ENCODE measurements around the gene ARMS2. TPM values are rescaled to one million over a fixed set of nuclear protein-coding genes. Genes with fewer than 3 reads are reported as not detected.
A peak's percentile ranks its signal among the peaks of the same experiment; 100 is the strongest.

ARMS2 gene
- total RNA-seq, 2 experiments from 2014 or later: not detected

GRCh38 chr10:122468307-122468925, 14.0 kb downstream of the ARMS2 start:
- Histone ChIP-seq H3K27ac (ENCODE audit: low read depth in 1 of 2, low read length in 2 of 2) (no peak overlapping the region), H3K36me3 (ENCODE audit: insufficient read depth, low read length) (no peaks in the 10 kb centered on the region), H3K4me3 (ENCODE audit: low read length) (no peak overlapping the region), H3K4me1 (ENCODE audit: insufficient read depth, low read length) (no peaks in the 10 kb centered on the region), H3K27me3 (ENCODE audit: control insufficient read depth in 1 of 2, insufficient read depth in 2 of 2, low read length in 2 of 2) (peaks cover 12 to 16% of the 10 kb centered on the region in 2 experiments), H3K9me3 (ENCODE audit: control insufficient read depth in 1 of 2, insufficient read depth in 1 of 2, low read length in 2 of 2) (no peaks in the 10 kb centered on the region)
- no peak for ATAC-seq (ENCODE audit: poor library complexity)
- H3K4me3 Mint-ChIP-seq: no peak overlapping the region
- H3K36me3 Mint-ChIP-seq (ENCODE audit: low read depth): no peaks in the 10 kb centered on the region
- no peak overlapping the region for H3K27ac Mint-ChIP-seq
- CTCF ChIA-PET: no interaction called here
- POLR2A ChIA-PET: no interaction called here
- H3K4me1 Mint-ChIP-seq (ENCODE audit: low read depth): no peaks in the 10 kb centered on the region
- intact Hi-C loops (cut with DNase I, micrococcal nuclease): no loop called here
- TF ChIP-seq CTCF (IDR thresholded peaks at IDR 0.05): no peak
- H3K9me3 Mint-ChIP-seq: no peaks in the 10 kb centered on the region
- no peak for DNase-seq
- H3K27me3 Mint-ChIP-seq: peaks cover 73% of the 10 kb centered on the region

GRCh38 chr10:122468926-122469781, 14.7 kb downstream of the ARMS2 start:
- peaks cover 4% of the 10 kb centered on the region for H3K4me1 Mint-ChIP-seq (ENCODE audit: low read depth)
- POLR2A ChIA-PET: no interaction called here

GRCh38 chr10:122469848-122470247, 15.4 kb downstream of the ARMS2 start:
- Histone ChIP-seq H3K27me3 (ENCODE audit: control insufficient read depth in 1 of 2, insufficient read depth in 2 of 2, low read length in 2 of 2) (peaks cover 3 to 6% of the 10 kb centered on the region in 2 experiments), H3K27ac (ENCODE audit: low read depth in 1 of 2, low read length in 2 of 2) (no peak overlapping the region), H3K9me3 (ENCODE audit: control insufficient read depth in 1 of 2, insufficient read depth in 1 of 2, low read length in 2 of 2) (no peaks in the 10 kb centered on the region), H3K36me3 (ENCODE audit: insufficient read depth, low read length) (no peaks in the 10 kb centered on the region), H3K4me1 (ENCODE audit: insufficient read depth, low read length) (peaks cover 3% of the 10 kb centered on the region), H3K4me3 (ENCODE audit: low read length) (no peak overlapping the region)
- H3K4me3 Mint-ChIP-seq: no peak overlapping the region
- TF ChIP-seq CTCF (IDR thresholded peaks at IDR 0.05): no peak
- ATAC-seq (ENCODE audit: poor library complexity): no peak
- H3K27me3 Mint-ChIP-seq: peaks cover 71% of the 10 kb centered on the region
- no peak overlapping the region for H3K27ac Mint-ChIP-seq
- POLR2A ChIA-PET: no interaction called here
- H3K9me3 Mint-ChIP-seq: no peaks in the 10 kb centered on the region
- intact Hi-C loops (cut with DNase I, micrococcal nuclease): no loop called here
- peaks cover 10% of the 10 kb centered on the region for H3K4me1 Mint-ChIP-seq (ENCODE audit: low read depth)
- CTCF ChIA-PET: no interaction called here
- no peaks in the 10 kb centered on the region for H3K36me3 Mint-ChIP-seq (ENCODE audit: low read depth)
- DNase-seq: no peak

More at GRCh38 chr10:122468926-122469781, 14.7 kb downstream of the ARMS2 start:
- no peak for ATAC-seq (ENCODE audit: poor library complexity)
- no peak overlapping the region for H3K27ac ChIP-seq (ENCODE audit: low read depth in 1 of 2, low read length in 2 of 2)
- Mint-ChIP-seq H3K36me3 (ENCODE audit: low read depth) (no peaks in the 10 kb centered on the region), H3K4me3 (no peak overlapping the region), H3K9me3 (no peaks in the 10 kb centered on the region), H3K27ac (no peak overlapping the region), H3K27me3 (peaks cover 71% of the 10 kb centered on the region)
- peaks cover 6 to 10% of the 10 kb centered on the region in 2 experiments for H3K27me3 ChIP-seq (ENCODE audit: control insufficient read depth in 1 of 2, insufficient read depth in 2 of 2, low read length in 2 of 2)
- CTCF ChIA-PET: no interaction called here
- H3K4me3 ChIP-seq (ENCODE audit: low read length): no peak overlapping the region
- TF ChIP-seq CTCF (IDR thresholded peaks at IDR 0.05): no peak
- intact Hi-C loops (cut with DNase I, micrococcal nuclease): no loop called here
- peak in 2 of 14 experiments; percentile 38 to 55 for DNase-seq
- H3K4me1 ChIP-seq (ENCODE audit: insufficient read depth, low read length): peaks cover under 1% of the 10 kb centered on the region
- H3K9me3 ChIP-seq (ENCODE audit: control insufficient read depth in 1 of 2, insufficient read depth in 1 of 2, low read length in 2 of 2): no peaks in the 10 kb centered on the region
- H3K36me3 ChIP-seq (ENCODE audit: insufficient read depth, low read length): no peaks in the 10 kb centered on the region

Data from CD4-positive, alpha-beta T cell (primary cell).